DOHH2 (cell line): Measurements from ENCODE around the gene CDH4.

ENCODE experiments used
- H3F3A ChIP-seq: fragments of 200-600 bp; sonication (generic), shearing (Covaris generic); 2 replicates; pipeline ENCODE4 v1.6.0; 2016; ENCODE audit warnings: antibody characterized with exemption, mild to moderate bottlenecking; ENCODE audit not compliant: control insufficient read depth, insufficient read depth
- H3K27ac ChIP-seq: fragments of 200-600 bp; sonication (generic); 2 replicates; pipeline ENCODE4 v1.5.1; 2014; ENCODE audit warnings: low read depth, mild to moderate bottlenecking, low read length, moderate library complexity
- H3K27me3 ChIP-seq: fragments of 200-600 bp; sonication (generic); 2 replicates; pipeline ENCODE4 v1.6.1; 2014; ENCODE audit warnings: mild to moderate bottlenecking, low read length, mixed read lengths; ENCODE audit not compliant: control insufficient read depth
- H3K36me3 ChIP-seq: fragments of 200-600 bp; sonication (generic); 2 replicates; pipeline ENCODE4 v1.6.1; 2014; ENCODE audit warnings: mild to moderate bottlenecking, low read length, moderate library complexity, mixed read lengths; ENCODE audit not compliant: control insufficient read depth
- H3K4me1 ChIP-seq: fragments of 200-600 bp; sonication (generic); 2 replicates; pipeline ENCODE4 v1.6.1; 2014; ENCODE audit warnings: mild to moderate bottlenecking, low read length, mixed read lengths; ENCODE audit not compliant: control insufficient read depth
- H3K4me2 ChIP-seq: fragments of 200-600 bp; sonication (generic); 2 replicates; pipeline ENCODE4 v1.6.0; 2014; ENCODE audit warnings: mild to moderate bottlenecking, low read length, moderate library complexity
- H3K4me3 ChIP-seq: fragments of 200-600 bp; sonication (generic); 2 replicates; pipeline ENCODE4 v1.5.1; 2014; ENCODE audit warnings: mild to moderate bottlenecking, low read length, mixed read lengths
- H3K79me2 ChIP-seq: fragments of 200-600 bp; sonication (generic); 2 replicates; pipeline ENCODE4 v1.6.1; 2014; ENCODE audit warnings: mild to moderate bottlenecking, low read length, mixed read lengths; ENCODE audit not compliant: control insufficient read depth
- H3K9me2 ChIP-seq: fragments of 200-600 bp; sonication (generic); replicated peaks from 2 replicates; pipeline ENCODE4 v1.6.1; 2014; ENCODE audit warnings: mild to moderate bottlenecking, low read length, mixed read lengths; ENCODE audit not compliant: control insufficient read depth
- H3K9me3 ChIP-seq: fragments of 200-600 bp; sonication (generic); 2 replicates; pipeline ENCODE4 v1.6.1; 2014; ENCODE audit warnings: antibody characterized with exemption, low read length, mixed read lengths; ENCODE audit not compliant: control insufficient read depth, insufficient read depth
- H4K20me1 ChIP-seq: fragments of 200-600 bp; sonication (generic); 2 replicates; pipeline ENCODE4 v1.6.0; 2014; ENCODE audit warnings: low read depth, mild to moderate bottlenecking, antibody characterized with exemption, low read length, moderate library complexity; ENCODE audit not compliant: control insufficient read depth, insufficient read depth
- CTCF ChIP-seq: fragments of 200-600 bp; sonication (generic); IDR thresholded peaks from one replicate; pipeline ENCODE4 v1.5.1; 2014; ENCODE audit warnings: antibody characterized with exemption, mild to moderate bottlenecking, low read depth, low read length; ENCODE audit not compliant: poor library complexity, severe bottlenecking
- EZH2phosphoT487 ChIP-seq: fragments of 200-600 bp; sonication (generic); IDR thresholded peaks from 2 replicates; pipeline ENCODE4 v1.6.1; 2017; ENCODE audit warnings: borderline replicate concordance, mild to moderate bottlenecking, antibody characterized with exemption, low read length, moderate library complexity, mixed read lengths

The CDH4 gene

DNA sequence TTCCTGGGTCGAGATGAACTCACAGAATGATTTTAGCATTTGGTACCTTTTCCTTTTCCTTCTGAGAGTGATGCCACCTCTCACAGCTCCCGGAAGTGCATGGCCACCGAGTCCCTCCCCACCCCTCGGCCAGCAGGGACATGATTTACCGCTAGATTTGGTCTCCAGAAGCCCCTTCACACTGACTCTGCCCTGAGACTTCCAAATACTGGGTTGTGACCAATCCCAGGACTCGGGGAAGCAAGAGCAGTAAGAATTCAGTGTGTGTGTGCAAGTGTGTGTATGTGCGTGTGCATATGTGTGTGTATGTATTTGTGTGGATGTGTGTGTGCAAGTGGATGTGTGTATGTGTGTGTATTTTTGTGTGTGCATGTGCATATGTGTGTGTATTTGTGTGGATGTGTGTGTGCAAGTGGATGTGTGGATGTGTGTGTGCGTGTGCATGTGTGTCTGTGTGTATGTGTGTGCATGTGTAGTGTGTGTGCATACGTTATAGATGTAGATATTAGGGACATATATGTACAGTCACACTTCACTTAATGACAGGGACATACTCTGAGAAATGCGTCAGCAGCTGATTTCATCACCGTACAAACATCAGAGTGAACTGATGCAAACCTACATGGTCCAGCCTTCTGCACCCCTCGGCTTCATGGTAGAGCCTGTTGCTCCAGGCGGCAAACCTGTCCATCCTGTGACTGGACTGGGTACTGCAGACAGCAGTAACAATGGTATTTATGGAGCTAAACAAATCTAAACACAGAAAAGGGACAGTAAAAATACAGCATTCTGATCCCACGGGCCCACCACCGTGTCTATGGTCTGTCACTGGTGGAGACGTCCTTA lies 439.2 kb downstream of the CDH4 start:
- no peak overlapping the region for H3K4me3 ChIP-seq
- no peaks in the 10 kb centered on the region for H3F3A ChIP-seq
- H3K36me3 ChIP-seq = no peaks in the 10 kb centered on the region
- no peaks in the 10 kb centered on the region for H3K4me1 ChIP-seq
- H3K79me2 ChIP-seq = no peaks in the 10 kb centered on the region
- no peak overlapping the region for H3K27ac ChIP-seq
- H4K20me1 ChIP-seq = no peaks in the 10 kb centered on the region
- H3K27me3 ChIP-seq = no peaks in the 10 kb centered on the region
- TF ChIP-seq EZH2phosphoT487 = no peak
- no peak for TF ChIP-seq CTCF
- no peaks in the 10 kb centered on the region for H3K9me2 ChIP-seq
- peaks cover 4% of the 10 kb centered on the region; the same call in 1 of the 2 replicates for H3K9me3 ChIP-seq
- H3K4me2 ChIP-seq = no peak overlapping the region

DNA sequence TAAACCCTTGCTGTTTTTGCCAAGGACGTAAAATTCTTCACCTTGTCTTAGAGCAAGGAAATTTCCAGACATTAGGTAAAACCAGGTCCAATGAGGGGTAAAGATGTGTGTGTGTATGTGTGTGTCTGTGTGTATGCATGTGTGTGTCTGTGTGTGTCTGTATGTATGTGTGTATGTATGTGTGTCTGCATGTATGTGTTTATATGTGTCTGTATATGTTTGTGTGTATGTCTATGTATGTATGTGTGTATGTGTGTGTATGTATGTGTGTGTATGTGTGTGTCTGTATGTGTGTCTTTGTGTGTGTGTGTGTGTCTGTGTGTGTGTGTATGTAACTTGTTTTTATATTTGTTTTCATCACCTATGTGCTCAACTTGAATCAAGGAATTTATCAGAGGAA lies 439.9 kb downstream of the CDH4 start:
- Histone ChIP-seq H3K4me1 (no peaks in the 10 kb centered on the region), H4K20me1 (no peaks in the 10 kb centered on the region), H3K4me2 (no peak overlapping the region), H3F3A (no peaks in the 10 kb centered on the region), H3K9me2 (no peaks in the 10 kb centered on the region), H3K36me3 (no peaks in the 10 kb centered on the region), H3K79me2 (no peaks in the 10 kb centered on the region), H3K4me3 (no peak overlapping the region), H3K27me3 (no peaks in the 10 kb centered on the region), H3K9me3 (no peaks in the 10 kb centered on the region), H3K27ac (no peak overlapping the region)
- TF ChIP-seq CTCF (no peak), EZH2phosphoT487 (no peak)

DNA sequence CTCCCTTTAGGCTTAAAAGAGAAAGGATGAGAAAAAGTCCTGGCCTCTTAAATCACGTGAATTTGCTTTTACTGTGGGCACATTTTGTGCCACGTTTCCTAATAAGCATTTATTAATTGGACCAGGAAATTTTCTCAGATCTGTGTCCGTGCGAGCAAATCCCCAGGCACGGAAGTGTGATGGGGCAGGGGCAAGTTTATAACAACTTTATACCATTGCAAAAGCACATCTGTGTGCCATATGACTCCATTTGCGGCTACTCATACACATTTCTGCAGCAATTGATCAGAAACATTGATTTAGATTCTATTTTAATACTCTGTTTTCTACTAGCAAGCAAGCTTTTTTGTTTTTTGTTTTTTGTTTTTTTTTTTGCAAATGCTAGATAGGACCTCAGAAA lies 440.4 kb downstream of the CDH4 start:
- no peaks in the 10 kb centered on the region for H3K36me3 ChIP-seq
- H3K4me1 ChIP-seq = no peaks in the 10 kb centered on the region
- no peaks in the 10 kb centered on the region for H3K27me3 ChIP-seq
- H3K27ac ChIP-seq = no peak overlapping the region
- TF ChIP-seq CTCF = no peak
- no peak for TF ChIP-seq EZH2phosphoT487
- H3K9me3 ChIP-seq = no peaks in the 10 kb centered on the region
- no peaks in the 10 kb centered on the region for H3K79me2 ChIP-seq
- H3F3A ChIP-seq = no peaks in the 10 kb centered on the region
- no peaks in the 10 kb centered on the region for H3K9me2 ChIP-seq
- H4K20me1 ChIP-seq = no peaks in the 10 kb centered on the region
- no peak overlapping the region for H3K4me2 ChIP-seq
- no peak overlapping the region for H3K4me3 ChIP-seq
